B cell (primary cell): ENCODE measurements around the gene NOP9. TPM values are rescaled to one million over a fixed set of nuclear protein-coding genes. Genes with fewer than 3 reads are reported as not detected.
A peak's percentile ranks its signal among the peaks of the same experiment; 100 is the strongest.

Experiments used
- ATAC-seq: fragments of 200-7000 bp; cut with Tn5 transposase; one replicate; pipeline ENCODE4 v1.10.0; 2021; ENCODE audit warnings: low read depth, mild to moderate bottlenecking, moderate number of reproducible peaks, moderate library complexity
- CTCF ChIA-PET: fragments of 350-600 bp; sonication (Branson Sonifier 250); formaldehyde crosslinking; loops from one replicate; lab custom pipeline; 2021; ENCODE audit warnings: antibody characterized with exemption, inconsistent platforms; lab: Charles Lee
- POLR2A ChIA-PET: fragments of 350-600 bp; sonication (Branson Sonifier 250); formaldehyde crosslinking; loops from one replicate; lab custom pipeline; 2021; ENCODE audit warnings: antibody characterized with exemption; lab: Charles Lee
- DNase-seq: peaks from one replicate; pipeline ENCODE4 v3.0.0; 2013
- H2AFZ ChIP-seq: 2 replicates; pipeline ENCODE4 v1.6.1; 2012; ENCODE audit warnings: mild to moderate bottlenecking, low read depth, low read length; ENCODE audit not compliant: insufficient read depth, poor library complexity, severe bottlenecking
- H3K27ac ChIP-seq, 2 donors: 1 replicate in 1 of 2; 2 replicates in 1 of 2; pipeline ENCODE4 v1.5.1; 2012 to 2013; ENCODE audit warnings: low read length in 2 of 2, mild to moderate bottlenecking in 2 of 2, moderate library complexity in 1 of 2
- H3K27me3 ChIP-seq, 4 experiments: fragments of 200-600 bp in 1 of 4; sonication (generic) in 1 of 4; replicated peaks in 1 of 4; 1 replicate in 2 of 4; 2 replicates in 2 of 4; pipeline versions ENCODE4 v1.6.1 to v1.7.0; 2013 to 2016; ENCODE audit warnings: low read length in 3 of 4, mild to moderate bottlenecking in 2 of 4, mixed read lengths in 1 of 4, moderate library complexity in 1 of 4; ENCODE audit not compliant: insufficient read depth in 4 of 4, control insufficient read depth in 3 of 4; ENCODE audit errors: control extremely low read depth in 1 of 4
- H3K36me3 ChIP-seq, 2 experiments: replicated peaks in 1 of 2; 1 replicate in 1 of 2; 2 replicates in 1 of 2; pipeline versions ENCODE4 v1.6.1 to v1.7.1; 2013; ENCODE audit warnings: low read length in 1 of 2; ENCODE audit not compliant: insufficient read depth in 2 of 2, control insufficient read depth in 1 of 2; ENCODE audit errors: control extremely low read depth in 1 of 2, extremely low read depth in 1 of 2
- H3K4me1 ChIP-seq, 2 donors: fragments of 200-600 bp in 1 of 2; sonication (generic) in 1 of 2; 1 replicate in 1 of 2; 2 replicates in 1 of 2; pipeline versions ENCODE4 v1.5.1 to v1.6.1; 2013 to 2017; ENCODE audit warnings: low read length in 2 of 2; ENCODE audit not compliant: control insufficient read depth in 2 of 2, insufficient read depth in 2 of 2
- H3K4me2 ChIP-seq: replicated peaks from 2 replicates; pipeline ENCODE3; 2012; ENCODE audit warnings: mild to moderate bottlenecking, low read depth, low read length; ENCODE audit not compliant: poor library complexity, severe bottlenecking
- H3K4me3 ChIP-seq, 5 experiments: fragments of 200-600 bp in 1 of 5; sonication (generic) in 1 of 5; 1 replicate in 3 of 5; 2 replicates in 2 of 5; pipeline versions ENCODE4 v1.5.1 to v1.7.0; 2011 to 2016; ENCODE audit warnings: low read length in 4 of 5, mild to moderate bottlenecking in 4 of 5, low read depth in 2 of 5, control low read depth in 1 of 5, moderate library complexity in 1 of 5; ENCODE audit not compliant: insufficient read depth in 1 of 5; ENCODE audit errors: control extremely low read depth in 1 of 5, extremely low read depth in 1 of 5
- H3K79me2 ChIP-seq: fragments of 200-600 bp; sonication (generic); one replicate; pipeline ENCODE4 v1.6.0; 2016; ENCODE audit warnings: low read length; ENCODE audit not compliant: control insufficient read depth, insufficient read depth
- H3K9ac ChIP-seq: fragments of 200-600 bp; sonication (generic); 2 replicates; pipeline ENCODE4 v1.6.1; 2017; ENCODE audit warnings: mild to moderate bottlenecking, low read length, moderate library complexity
- H3K9me3 ChIP-seq, 3 donors: one replicate each; pipeline versions ENCODE4 v1.6.1 to v1.7.1; 2013; ENCODE audit warnings: low read length in 2 of 3; ENCODE audit not compliant: control insufficient read depth in 2 of 3, insufficient read depth in 1 of 3; ENCODE audit errors: control extremely low read depth in 1 of 3
- H4K20me1 ChIP-seq: 2 replicates; pipeline ENCODE4 v1.6.0; 2012; ENCODE audit warnings: mild to moderate bottlenecking, low read length; ENCODE audit not compliant: insufficient read depth, control insufficient read depth, poor library complexity, severe bottlenecking
- H3K27ac Mint-ChIP-seq: one replicate; pipeline ENCODE4 v1.8.0; 2021; ENCODE audit warnings: mixed read lengths
- H3K27me3 Mint-ChIP-seq: one replicate; pipeline ENCODE4 v1.8.0; 2021; ENCODE audit warnings: mixed read lengths
- H3K4me1 Mint-ChIP-seq: one replicate; pipeline ENCODE4 v1.8.0; 2021; ENCODE audit warnings: mixed read lengths
- H3K4me3 Mint-ChIP-seq: one replicate; pipeline ENCODE4 v1.8.0; 2021; ENCODE audit warnings: mixed read lengths
- H3K9me3 Mint-ChIP-seq: one replicate; pipeline ENCODE4 v1.8.0; 2022; ENCODE audit warnings: mixed read lengths; ENCODE audit not compliant: insufficient read depth
- EZH2 ChIP-seq: IDR thresholded peaks from 2 replicates; pipeline ENCODE4 v1.6.1; 2012; ENCODE audit warnings: borderline replicate concordance, low read depth, mild to moderate bottlenecking, moderate library complexity, low read length; ENCODE audit not compliant: insufficient read depth, poor library complexity, severe bottlenecking
- WGBS: methylation state at CpG from one replicate; pipeline ENCODE4 v1.1.5; 2013; ENCODE audit warnings: missing lambda C conversion rate; ENCODE audit not compliant: insufficient coverage; 5-methylcytosine and 5-hydroxymethylcytosine counted together
- intact Hi-C: fragments of 100-400 bp; cut with micrococcal nuclease; formaldehyde crosslinking; loops from one replicate; pipeline ENCODE4 v1.10.0; 2022
- polyA plus RNA-seq: library from polyadenylated mRNA; depleted of rRNA; stranded (reverse); fragments of >200 nt; gene quantifications from 2 replicates; pipeline ENCODE4 v1.2.3, GENCODE V29; 2012
- total RNA-seq, 2 donors: library from RNA; stranded (reverse); fragments of 120-200 nt in 1 of 2; gene quantifications; 1 replicate in 1 of 2; 2 replicates in 1 of 2; pipeline versions ENCODE4 v1.2.3 to v1.2.4, GENCODE V29; 2013 to 2022
- TF ChIP-seq, protein P1 (sequence below): fragments of 200-600 bp; IDR thresholded peaks from one replicate; pipeline ENCODE4 v1.8.0; 2022; ENCODE audit warnings: antibody characterized with exemption, mild to moderate bottlenecking

Gene NOP9
- total and polyA plus RNA-seq, 2 donors (not counting 1 experiment from before 2014, with no cell fraction given) = 9.7 to 22.6 TPM

DNA sequence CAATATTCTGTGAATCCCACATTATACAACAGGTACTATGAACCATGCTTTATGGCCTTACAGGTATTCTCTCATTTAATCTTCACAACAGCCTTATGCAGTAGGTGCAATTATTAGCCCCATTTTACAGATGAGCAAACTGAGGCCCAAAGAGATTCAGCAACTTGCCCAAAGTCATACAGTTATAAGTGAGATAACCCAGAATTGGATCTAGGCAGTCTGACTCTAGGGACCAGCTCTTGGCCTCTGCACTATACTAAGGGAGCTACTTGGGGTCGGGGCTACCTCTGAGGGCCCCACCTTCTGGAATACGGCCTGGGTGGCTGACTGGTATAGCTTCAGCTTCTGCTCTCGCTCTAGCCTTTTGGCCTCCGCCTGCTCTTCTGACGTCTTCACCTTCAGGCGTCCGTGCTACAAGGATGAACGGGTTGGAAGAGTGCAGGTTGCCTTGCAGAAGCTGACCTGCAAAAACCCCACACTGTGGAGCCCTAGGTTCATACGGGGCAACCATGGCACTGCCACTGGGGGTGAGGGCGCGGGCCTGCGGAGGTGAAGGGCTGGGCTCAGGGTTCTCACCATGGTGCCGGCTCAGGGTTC is 29.0 kb upstream of the NOP9 start:
- Histone ChIP-seq H3K4me1 (peaks cover 32 to 39% of the 10 kb centered on the region in 2 donors), H2AFZ (peak overlapping the region; percentile 79), H3K9ac (peak overlapping the region; percentile 90), H3K9me3 (no peaks in the 10 kb centered on the region), H3K4me3 (peak overlapping the region; percentile 45 to 96 (median 93)), H3K27ac (peak overlapping the region; percentile 90 to 97), H3K27me3 (no peaks in the 10 kb centered on the region), H4K20me1 (no peaks in the 10 kb centered on the region), H3K36me3 (peaks cover 0 to 33% of the 10 kb centered on the region in 2 experiments), H3K4me2 (peak overlapping the region; percentile 86), H3K79me2 (peaks cover 18% of the 10 kb centered on the region)
- intact Hi-C loops = loop anchor here (1.0 to 10.0 kb wide), 12 partner anchors 9 to 161 kb away; partner anchors contain the start of genes CHMP4A, DCAF11, EMC9 and GMPR2
- POLR2A ChIA-PET = interaction anchor here (0.6 to 2.9 kb wide), 17 partner anchors 10 to 710 kb away, joined by 3 to 51 read pairs (median 5); partner anchors contain the start of genes CBLN3, DHRS1, EMC9 and IPO4
- H3K4me1 Mint-ChIP-seq = peaks cover 47% of the 10 kb centered on the region
- no peaks in the 10 kb centered on the region for H3K27me3 Mint-ChIP-seq
- CTCF ChIA-PET = interaction anchor here (1.0 to 4.2 kb wide), 22 partner anchors 9 to 178 kb away, joined by 3 to 40 read pairs (median 4); partner anchors contain the start of genes CHMP4A, CIDEB, IRF9 and LTB4R
- peak overlapping the region; percentile 94 for H3K27ac Mint-ChIP-seq
- WGBS = 21% methylated on average over 10 of the region's 13 CpGs
- DNase-seq = no peak
- ATAC-seq = no peak
- H3K9me3 Mint-ChIP-seq = no peaks in the 10 kb centered on the region
- TF ChIP-seq, protein P1, sequence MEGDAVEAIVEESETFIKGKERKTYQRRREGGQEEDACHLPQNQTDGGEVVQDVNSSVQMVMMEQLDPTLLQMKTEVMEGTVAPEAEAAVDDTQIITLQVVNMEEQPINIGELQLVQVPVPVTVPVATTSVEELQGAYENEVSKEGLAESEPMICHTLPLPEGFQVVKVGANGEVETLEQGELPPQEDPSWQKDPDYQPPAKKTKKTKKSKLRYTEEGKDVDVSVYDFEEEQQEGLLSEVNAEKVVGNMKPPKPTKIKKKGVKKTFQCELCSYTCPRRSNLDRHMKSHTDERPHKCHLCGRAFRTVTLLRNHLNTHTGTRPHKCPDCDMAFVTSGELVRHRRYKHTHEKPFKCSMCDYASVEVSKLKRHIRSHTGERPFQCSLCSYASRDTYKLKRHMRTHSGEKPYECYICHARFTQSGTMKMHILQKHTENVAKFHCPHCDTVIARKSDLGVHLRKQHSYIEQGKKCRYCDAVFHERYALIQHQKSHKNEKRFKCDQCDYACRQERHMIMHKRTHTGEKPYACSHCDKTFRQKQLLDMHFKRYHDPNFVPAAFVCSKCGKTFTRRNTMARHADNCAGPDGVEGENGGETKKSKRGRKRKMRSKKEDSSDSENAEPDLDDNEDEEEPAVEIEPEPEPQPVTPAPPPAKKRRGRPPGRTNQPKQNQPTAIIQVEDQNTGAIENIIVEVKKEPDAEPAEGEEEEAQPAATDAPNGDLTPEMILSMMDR = no peak
- TF ChIP-seq EZH2 = no peak
- peak overlapping the region; percentile 94 for H3K4me3 Mint-ChIP-seq
